Naive thymus-derived CD4-positive, alpha-beta T cell (primary cell): Measurements from ENCODE around the gene PRKAB2. TPM values are rescaled to one million over a fixed set of nuclear protein-coding genes. Genes with fewer than 3 reads are reported as not detected.
A peak's percentile ranks its signal among the peaks of the same experiment; 100 is the strongest.

ENCODE experiments used
- ATAC-seq: fragments of 150-1000 bp; cut with Tn5 transposase; 2 replicates; pipeline ENCODE4 v1.10.0; 2021; ENCODE audit warnings: mild to moderate bottlenecking, moderate library complexity
- CTCF ChIA-PET: fragments of 350-600 bp; sonication (Branson Sonifier 250); formaldehyde crosslinking; loops from one replicate; lab custom pipeline; 2021; ENCODE audit warnings: antibody characterized with exemption; lab: Charles Lee
- POLR2A ChIA-PET: fragments of 350-600 bp; sonication (Branson Sonifier 250); formaldehyde crosslinking; loops from one replicate; lab custom pipeline; 2021; ENCODE audit warnings: antibody characterized with exemption, inconsistent platforms; lab: Charles Lee
- DNase-seq, 9 donors: peaks; one replicate each; pipeline versions ENCODE4 v3.0.0 to v3.0.0-alpha.2; 2020 to 2022; ENCODE audit warnings: mixed read lengths in 1 of 9
- H3K27ac ChIP-seq: one replicate; pipeline ENCODE4 v1.7.0; 2013; ENCODE audit warnings: mild to moderate bottlenecking, low read depth, low read length, moderate library complexity
- H3K27me3 ChIP-seq, 2 donors: one replicate each; pipeline ENCODE4 v1.7.0; 2013; ENCODE audit warnings: low read length in 2 of 2, mild to moderate bottlenecking in 2 of 2, moderate library complexity in 2 of 2; ENCODE audit not compliant: control insufficient read depth in 2 of 2, insufficient read depth in 2 of 2
- H3K36me3 ChIP-seq, 3 experiments: 1 replicate in 2 of 3; 2 replicates in 1 of 3; pipeline ENCODE4 v1.7.0; 2013; ENCODE audit warnings: low read length in 3 of 3, mild to moderate bottlenecking in 3 of 3, moderate library complexity in 1 of 3; ENCODE audit not compliant: insufficient read depth in 3 of 3, control insufficient read depth in 2 of 3
- H3K4me1 ChIP-seq, 2 donors: one replicate each; pipeline ENCODE4 v1.7.0; 2013; ENCODE audit warnings: low read length in 2 of 2, mild to moderate bottlenecking in 2 of 2, moderate library complexity in 1 of 2; ENCODE audit not compliant: control insufficient read depth in 2 of 2, insufficient read depth in 2 of 2
- H3K4me3 ChIP-seq: 2 replicates; pipeline ENCODE4 v1.7.0; 2013; ENCODE audit warnings: mild to moderate bottlenecking, low read length
- H3K9me3 ChIP-seq, 3 experiments: 1 replicate in 2 of 3; 2 replicates in 1 of 3; pipeline ENCODE4 v1.7.0; 2013; ENCODE audit warnings: low read length in 3 of 3; ENCODE audit not compliant: control insufficient read depth in 2 of 3
- H3K27ac Mint-ChIP-seq, 9 donors: one replicate each; pipeline ENCODE4 v1.8.0; 2020 to 2022; ENCODE audit warnings: mixed read lengths in 9 of 9, mild to moderate bottlenecking in 8 of 9, moderate library complexity in 5 of 9, inconsistent platforms in 2 of 9
- H3K27me3 Mint-ChIP-seq, 5 donors: one replicate each; pipeline ENCODE4 v1.8.0; 2021 to 2022; ENCODE audit warnings: mixed read lengths in 5 of 5, mild to moderate bottlenecking in 1 of 5
- H3K36me3 Mint-ChIP-seq, 5 donors: one replicate each; pipeline ENCODE4 v1.8.0; 2020 to 2022; ENCODE audit warnings: mixed read lengths in 5 of 5, mild to moderate bottlenecking in 3 of 5, inconsistent platforms in 1 of 5
- H3K4me1 Mint-ChIP-seq, 7 donors: one replicate each; pipeline ENCODE4 v1.8.0; 2020 to 2022; ENCODE audit warnings: mixed read lengths in 7 of 7, mild to moderate bottlenecking in 3 of 7, inconsistent platforms in 1 of 7
- H3K4me3 Mint-ChIP-seq, 10 donors: one replicate each; pipeline ENCODE4 v1.8.0; 2020 to 2022; ENCODE audit warnings: mild to moderate bottlenecking in 10 of 10, mixed read lengths in 10 of 10, moderate library complexity in 6 of 10, inconsistent platforms in 2 of 10
- H3K9me3 Mint-ChIP-seq, 11 donors: one replicate each; pipeline ENCODE4 v1.8.0; 2020 to 2022; ENCODE audit warnings: mixed read lengths in 11 of 11, mild to moderate bottlenecking in 4 of 11, inconsistent platforms in 1 of 11, moderate library complexity in 1 of 11
- intact Hi-C, 2 donors: fragments of 100-400 bp; cut with micrococcal nuclease; formaldehyde crosslinking; loops; one replicate each; pipeline ENCODE4 v1.15.1; 2023
- polyA plus RNA-seq, 2 donors: library from polyadenylated mRNA; unstranded; fragments of 300-500 nt; fragmentation: Illumina TruSeq; gene quantifications; one replicate each; pipeline ENCODE4 v1.2.3, GENCODE V29; 2021
- total RNA-seq, 6 experiments: library from RNA in 5 of 6; stranded (reverse) in 5 of 6; gene quantifications; 1 replicate in 5 of 6; 2 replicates in 1 of 6; pipeline ENCODE4 v1.2.3 and lab custom pipeline; 2021 to 2026

The PRKAB2 gene
- 10 to 100 TPM in 4 of 5 experiments, 1 to 10 TPM in 1; 8.1 to 26.9 (median 11.4) TPM for total RNA-seq
- polyA plus RNA-seq = 1 to 10 TPM; 2.4 to 3.7 TPM
- 30.0 reads per million, percentile 60 among the genes with 10 or more reads in this experiment for total RNA-seq (lab: John Stamatoyannopoulos, UW)

GRCh38 chr1:147172168-147173016 is at the start of gene PRKAB2:
Gene PRKAB2 (minus strand): TSS chr1:147172470. CDS start chr1:147172144, 326 bp downstream.
- peak within 1 kb of the TSS; percentile 82 to 99 (median 98) for H3K4me3 Mint-ChIP-seq

GRCh38 chr1:147218606-147219005 is 46.3 kb upstream of the PRKAB2 start:
- Mint-ChIP-seq H3K9me3 (no peaks in the 10 kb centered on the region), H3K27me3 (peaks cover 0 to 19% (median 0%) of the 10 kb centered on the region in 5 donors), H3K36me3 (no peaks in the 10 kb centered on the region), H3K4me1 (peaks cover 0 to 4% (median 2%) of the 10 kb centered on the region in 7 donors), H3K4me3 (no peak overlapping the region), H3K27ac (no peak overlapping the region)
- no peaks in the 10 kb centered on the region for H3K9me3 ChIP-seq
- H3K4me1 ChIP-seq = no peaks in the 10 kb centered on the region
- no peaks in the 10 kb centered on the region for H3K36me3 ChIP-seq
- CTCF ChIA-PET = no interaction called here
- POLR2A ChIA-PET = no interaction called here
- H3K27ac ChIP-seq = no peak overlapping the region
- H3K27me3 ChIP-seq = no peaks in the 10 kb centered on the region
- H3K4me3 ChIP-seq = no peak overlapping the region
- ATAC-seq = no peak
- DNase-seq = no peak
- intact Hi-C loops = no loop called here

More at GRCh38 chr1:147172168-147173016, at the start of gene PRKAB2:
- no peaks in the 10 kb centered on the region for H3K9me3 ChIP-seq
- H3K36me3 ChIP-seq = peaks cover 0 to 13% (median 0%) of the 10 kb centered on the region in 3 experiments
- Mint-ChIP-seq H3K27ac (peak within 1 kb of the TSS; percentile 66 to 96 (median 95)), H3K36me3 (peaks cover 9 to 27% (median 17%) of the 10 kb centered on the region in 5 donors), H3K4me1 (peaks cover 19 to 55% (median 41%) of the 10 kb centered on the region in 7 donors), H3K27me3 (peaks cover 0 to 11% (median 0%) of the 10 kb centered on the region in 5 donors), H3K9me3 (peaks cover 0 to 25% (median 4%) of the 10 kb centered on the region in 11 donors)
- peak within 1 kb of the TSS; percentile 91 for H3K4me3 ChIP-seq
- POLR2A ChIA-PET = interaction anchor here (0.6 to 2.4 kb wide), 6 partner anchors 10 to 88 kb away, joined by 3 to 14 read pairs (median 5); partner anchors contain the start of gene CHD1L
- H3K27ac ChIP-seq = peak within 1 kb of the TSS; percentile 76
- peaks cover 15% of the 10 kb centered on the region in 2 donors for H3K4me1 ChIP-seq
- CTCF ChIA-PET = interaction anchor here (0.8 to 3.4 kb wide), 6 partner anchors 14 to 70 kb away, joined by 3 to 35 read pairs (median 3); partner anchors contain the start of genes CHD1L and FMO5
- peak; percentile 67 to 95 (median 86) for DNase-seq
- ATAC-seq = peak; percentile 93
- intact Hi-C loops = loop anchor here (1.0 to 10.0 kb wide), 6 partner anchors 53 to 498 kb away; partner anchors contain the start of genes CHD1L (in 2 of the 2), ACP6 (in 1 of the 2), BCL9 (in 1 of the 2) and FMO5 (in 1 of the 2)
- H3K27me3 ChIP-seq = no peaks in the 10 kb centered on the region

- no peaks in the 10 kb centered on the region for H3K36me3 ChIP-seq
- H3K4me3 ChIP-seq = no peak overlapping the region
- Mint-ChIP-seq H3K4me1 (peaks cover 0 to 4% (median 0%) of the 10 kb centered on the region in 7 donors), H3K4me3 (no peak overlapping the region), H3K27me3 (peaks cover 0 to 24% (median 0%) of the 10 kb centered on the region in 5 donors), H3K36me3 (peaks cover 0 to 5% (median 0%) of the 10 kb centered on the region in 5 donors), H3K9me3 (no peaks in the 10 kb centered on the region), H3K27ac (no peak overlapping the region)
- ChIA-PET POLR2A (no interaction called here), CTCF (no interaction called here)
- DNase-seq (no peak), ATAC-seq (no peak)
- no peaks in the 10 kb centered on the region for H3K4me1 ChIP-seq
- no peak overlapping the region for H3K27ac ChIP-seq
- no peaks in the 10 kb centered on the region for H3K9me3 ChIP-seq
- intact Hi-C loops = no loop called here
- H3K27me3 ChIP-seq = no peaks in the 10 kb centered on the region
These were observed 44.9 kb upstream of the PRKAB2 start for GRCh38 chr1:147217141-147217540.

- Mint-ChIP-seq H3K4me3 (no peak overlapping the region), H3K4me1 (peaks cover 0 to 4% (median 0%) of the 10 kb centered on the region in 7 donors), H3K9me3 (no peaks in the 10 kb centered on the region), H3K27ac (no peak overlapping the region), H3K27me3 (peaks cover 0 to 24% (median 0%) of the 10 kb centered on the region in 5 donors), H3K36me3 (peaks cover 0 to 5% (median 0%) of the 10 kb centered on the region in 5 donors)
- POLR2A ChIA-PET = no interaction called here
- no peaks in the 10 kb centered on the region for H3K9me3 ChIP-seq
- H3K27me3 ChIP-seq = no peaks in the 10 kb centered on the region
- ATAC-seq (no peak), DNase-seq (no peak)
- intact Hi-C loops = no loop called here
- no peaks in the 10 kb centered on the region for H3K4me1 ChIP-seq
- no peak overlapping the region for H3K27ac ChIP-seq
- no peaks in the 10 kb centered on the region for H3K36me3 ChIP-seq
- CTCF ChIA-PET = no interaction called here
- no peak overlapping the region for H3K4me3 ChIP-seq
These were observed 43.9 kb upstream of the PRKAB2 start for GRCh38 chr1:147216124-147216523.

GRCh38 chr1:147215540-147215916 is 43.3 kb upstream of the PRKAB2 start:
- no peak overlapping the region for H3K4me3 ChIP-seq
- H3K27ac ChIP-seq = no peak overlapping the region
- ATAC-seq (no peak), DNase-seq (no peak)
- Mint-ChIP-seq H3K9me3 (no peaks in the 10 kb centered on the region), H3K27me3 (peaks cover 0 to 24% (median 0%) of the 10 kb centered on the region in 5 donors), H3K27ac (no peak overlapping the region), H3K36me3 (peaks cover 0 to 5% (median 0%) of the 10 kb centered on the region in 5 donors), H3K4me1 (peaks cover 0 to 4% (median 0%) of the 10 kb centered on the region in 7 donors), H3K4me3 (no peak overlapping the region)
- no peaks in the 10 kb centered on the region for H3K36me3 ChIP-seq
- ChIA-PET POLR2A (no interaction called here), CTCF (no interaction called here)
- H3K9me3 ChIP-seq = no peaks in the 10 kb centered on the region
- no peaks in the 10 kb centered on the region for H3K27me3 ChIP-seq
- intact Hi-C loops = no loop called here
- no peaks in the 10 kb centered on the region for H3K4me1 ChIP-seq

GRCh38 chr1:147214842-147215539 is 42.7 kb upstream of the PRKAB2 start:
- H3K4me3 Mint-ChIP-seq = no peak overlapping the region
- Histone ChIP-seq H3K4me3 (no peak overlapping the region), H3K27me3 (no peaks in the 10 kb centered on the region), H3K9me3 (no peaks in the 10 kb centered on the region), H3K27ac (no peak overlapping the region), H3K36me3 (no peaks in the 10 kb centered on the region), H3K4me1 (no peaks in the 10 kb centered on the region)
- H3K36me3 Mint-ChIP-seq = peaks cover 0 to 5% (median 0%) of the 10 kb centered on the region in 5 donors
- POLR2A ChIA-PET = no interaction called here
- peaks cover 0 to 4% (median 0%) of the 10 kb centered on the region in 7 donors for H3K4me1 Mint-ChIP-seq
- H3K27me3 Mint-ChIP-seq = peaks cover 0 to 24% (median 0%) of the 10 kb centered on the region in 5 donors
- no peak overlapping the region for H3K27ac Mint-ChIP-seq
- no peaks in the 10 kb centered on the region for H3K9me3 Mint-ChIP-seq
- CTCF ChIA-PET = no interaction called here
- ATAC-seq (no peak), DNase-seq (no peak)
- intact Hi-C loops = no loop called here
